GM18907 (cell line): ENCODE measurements around the gene TSPY3.
"Not testable (repeated sequence)": the region's sequence is repeated elsewhere in the genome, so short reads cannot be mapped to it uniquely, and the experiment has no call there.

Experiments used
- ATAC-seq: cut with Tn5 transposase; IDR thresholded peaks from one replicate; pipeline ENCODE4 v1.9.1; 2021; ENCODE audit warnings: mild to moderate bottlenecking, moderate library complexity; ENCODE audit not compliant: unreplicated experiment

Gene TSPY3, protein sequence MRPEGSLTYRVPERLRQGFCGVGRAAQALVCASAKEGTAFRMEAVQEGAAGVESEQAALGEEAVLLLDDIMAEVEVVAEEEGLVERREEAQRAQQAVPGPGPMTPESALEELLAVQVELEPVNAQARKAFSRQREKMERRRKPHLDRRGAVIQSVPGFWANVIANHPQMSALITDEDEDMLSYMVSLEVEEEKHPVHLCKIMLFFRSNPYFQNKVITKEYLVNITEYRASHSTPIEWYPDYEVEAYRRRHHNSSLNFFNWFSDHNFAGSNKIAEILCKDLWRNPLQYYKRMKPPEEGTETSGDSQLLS

DNA sequence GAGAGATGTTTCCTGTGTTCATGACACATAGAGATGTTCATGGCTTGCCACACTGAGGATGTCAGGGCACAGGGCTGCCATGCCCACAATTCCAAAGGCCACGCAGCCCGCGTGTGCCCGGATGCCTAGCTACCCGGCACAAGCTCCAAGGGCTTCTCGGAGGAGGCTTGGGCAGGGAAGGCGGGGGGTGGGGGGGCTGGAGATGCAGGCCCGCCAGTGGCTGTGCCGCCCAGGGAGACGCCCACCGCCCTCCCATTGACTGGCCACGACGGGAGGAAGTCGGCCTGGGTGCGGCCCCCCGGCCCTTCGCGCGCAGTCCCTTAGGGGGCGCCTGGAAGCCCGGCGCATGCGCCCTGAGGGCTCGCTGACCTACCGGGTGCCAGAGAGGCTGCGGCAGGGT lies at the start of gene TSPY3:
Gene TSPY3, plus strand, starts transcription at position 301 of the 400 bp plus-strand sequence. Its CDS starts 46 bp downstream, at position 347.
- not testable (repeated sequence) for ATAC-seq

DNA sequence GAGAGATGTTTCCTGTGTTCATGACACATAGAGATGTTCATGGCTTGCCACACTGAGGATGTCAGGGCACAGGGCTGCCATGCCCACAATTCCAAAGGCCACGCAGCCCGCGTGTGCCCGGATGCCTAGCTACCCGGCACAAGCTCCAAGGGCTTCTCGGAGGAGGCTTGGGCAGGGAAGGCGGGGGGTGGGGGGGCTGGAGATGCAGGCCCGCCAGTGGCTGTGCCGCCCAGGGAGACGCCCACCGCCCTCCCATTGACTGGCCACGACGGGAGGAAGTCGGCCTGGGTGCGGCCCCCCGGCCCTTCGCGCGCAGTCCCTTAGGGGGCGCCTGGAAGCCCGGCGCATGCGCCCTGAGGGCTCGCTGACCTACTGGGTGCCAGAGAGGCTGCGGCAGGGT lies 40.7 kb upstream of the TSPY3 start, which contains the start of gene TSPY8:
Gene TSPY8, plus strand, starts transcription at position 301 of the 400 bp plus-strand sequence. Its CDS starts 46 bp downstream, at position 347.
- ATAC-seq = not testable (repeated sequence)

DNA sequence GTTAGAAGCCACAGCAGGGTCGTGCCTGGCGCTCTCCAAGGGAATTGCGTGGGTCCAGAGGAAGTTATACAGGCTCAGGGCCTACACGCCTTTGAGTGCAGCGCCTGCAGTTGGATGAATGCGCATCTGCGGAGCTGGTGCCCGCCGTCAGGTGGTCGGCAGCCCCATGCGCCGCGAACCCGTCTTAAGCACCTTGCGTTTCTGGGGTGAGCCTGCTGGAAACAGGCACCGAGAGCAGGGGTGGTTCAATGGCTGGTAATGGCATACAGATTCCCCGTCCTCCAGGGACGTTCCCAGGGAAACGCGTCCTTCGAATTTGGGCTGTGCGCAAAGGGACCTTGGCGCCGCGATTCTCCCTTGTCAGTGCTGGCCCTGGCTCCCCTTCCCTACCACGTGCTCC lies 1.7 kb upstream of the TSPY3 start:
- ATAC-seq = not testable (repeated sequence)
